NCI-H128 (cell line): ENCODE data around the gene TMBIM4.
"Not testable (repeated sequence)": the region's sequence is repeated elsewhere in the genome, so short reads cannot be mapped to it uniquely, and the experiment has no call there.

Experiments
- DNase-seq: peaks from one replicate; lab custom pipeline; 2025; ENCODE audit not compliant: unreplicated experiment; lab: John Stamatoyannopoulos, UW

TMBIM4 gene

DNA sequence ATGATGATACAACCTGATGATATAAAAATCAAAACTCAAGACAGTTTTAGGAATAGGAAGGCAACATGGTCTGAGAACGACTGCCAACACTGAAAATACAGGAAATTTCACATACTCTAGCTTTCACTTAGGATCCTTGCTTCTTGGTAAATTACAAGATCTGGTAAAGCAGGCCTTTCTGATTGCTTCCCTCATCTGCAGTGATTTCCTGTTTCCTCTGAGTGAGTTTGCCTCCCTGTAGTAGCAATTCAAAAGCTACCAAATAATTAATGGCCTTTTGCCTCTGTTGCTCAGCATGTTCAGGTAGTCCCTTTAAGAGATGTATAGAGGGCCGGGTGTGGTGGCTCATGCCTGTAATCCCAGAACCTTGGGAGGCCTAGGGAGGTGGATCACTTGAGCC, 17.2 kb upstream of the TMBIM4 start:
- DNase-seq: no peak

DNA sequence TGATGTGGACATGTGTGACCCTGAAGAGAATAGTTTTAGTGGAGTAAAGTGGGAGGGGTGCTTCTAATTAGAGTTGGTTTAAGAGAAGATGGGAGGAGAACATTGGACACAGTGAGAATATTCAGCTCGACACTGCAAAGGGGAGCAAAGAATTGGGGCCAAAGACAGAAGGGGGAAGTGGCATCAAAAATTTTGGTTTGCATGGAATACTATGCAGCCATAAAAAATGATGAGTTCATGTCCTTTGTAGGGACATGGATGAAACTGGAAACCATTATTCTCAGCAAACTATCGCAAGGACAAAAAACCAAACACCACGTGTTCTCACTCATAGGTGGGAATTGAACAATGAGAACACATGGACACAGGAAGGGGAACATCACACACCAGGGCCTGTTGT, 15.0 kb upstream of the TMBIM4 start:
- not testable (repeated sequence) for DNase-seq

DNA sequence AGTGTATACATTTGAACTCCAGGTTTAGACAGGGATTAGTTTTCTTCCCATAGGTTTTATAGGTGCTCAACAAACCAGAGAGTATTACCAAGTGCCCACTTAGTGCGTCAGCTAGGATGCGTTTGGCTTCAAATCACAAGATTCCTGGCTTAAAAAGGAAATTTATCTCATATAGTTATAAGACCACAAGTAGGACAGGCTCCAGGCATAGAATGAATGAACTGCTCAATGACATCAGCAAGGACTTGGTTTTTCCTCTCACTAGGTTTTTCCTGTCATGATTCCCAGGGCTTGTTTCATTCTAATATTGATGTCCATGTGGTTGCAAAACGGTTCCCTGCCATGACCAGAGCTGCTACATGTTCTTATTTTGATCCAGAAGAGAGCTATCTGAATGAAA, 13.2 kb upstream of the TMBIM4 start:
- no peak for DNase-seq

DNA sequence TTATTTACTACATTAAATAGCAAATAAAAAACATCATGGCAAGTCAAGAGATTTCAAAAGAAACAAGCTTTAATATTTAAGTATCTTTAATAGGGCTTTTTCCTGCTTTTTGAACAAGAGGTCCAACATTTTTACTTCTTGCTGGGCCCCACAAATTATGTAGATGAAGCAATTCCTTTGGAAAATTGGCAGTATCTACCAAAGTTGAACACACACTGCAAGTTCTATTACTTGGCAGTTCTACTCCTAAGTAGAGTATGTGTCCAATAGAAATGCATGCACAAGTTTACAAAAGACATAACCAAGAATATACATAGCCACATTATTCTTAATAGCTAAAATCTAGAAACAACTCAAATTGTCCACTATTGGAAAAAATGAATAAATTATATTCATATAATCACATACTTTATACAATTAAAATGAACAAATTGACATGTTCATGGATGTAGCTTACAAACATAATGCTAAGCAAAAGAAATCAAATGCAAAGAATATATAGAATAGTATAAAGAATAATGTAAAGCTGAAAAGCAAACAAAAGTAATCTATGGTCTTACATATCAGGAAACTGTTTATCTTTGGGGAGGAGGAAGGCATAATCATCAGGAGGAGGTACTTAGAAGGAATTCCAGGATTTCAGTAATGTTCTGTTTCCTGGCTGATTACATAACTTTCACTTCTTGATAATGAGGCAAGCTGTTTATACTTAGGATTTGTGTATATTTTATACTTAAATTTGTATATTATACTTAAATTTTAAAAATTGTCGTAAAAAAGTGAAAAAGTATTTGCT, 6.5 kb upstream of the TMBIM4 start:
- DNase-seq: no peak

DNA sequence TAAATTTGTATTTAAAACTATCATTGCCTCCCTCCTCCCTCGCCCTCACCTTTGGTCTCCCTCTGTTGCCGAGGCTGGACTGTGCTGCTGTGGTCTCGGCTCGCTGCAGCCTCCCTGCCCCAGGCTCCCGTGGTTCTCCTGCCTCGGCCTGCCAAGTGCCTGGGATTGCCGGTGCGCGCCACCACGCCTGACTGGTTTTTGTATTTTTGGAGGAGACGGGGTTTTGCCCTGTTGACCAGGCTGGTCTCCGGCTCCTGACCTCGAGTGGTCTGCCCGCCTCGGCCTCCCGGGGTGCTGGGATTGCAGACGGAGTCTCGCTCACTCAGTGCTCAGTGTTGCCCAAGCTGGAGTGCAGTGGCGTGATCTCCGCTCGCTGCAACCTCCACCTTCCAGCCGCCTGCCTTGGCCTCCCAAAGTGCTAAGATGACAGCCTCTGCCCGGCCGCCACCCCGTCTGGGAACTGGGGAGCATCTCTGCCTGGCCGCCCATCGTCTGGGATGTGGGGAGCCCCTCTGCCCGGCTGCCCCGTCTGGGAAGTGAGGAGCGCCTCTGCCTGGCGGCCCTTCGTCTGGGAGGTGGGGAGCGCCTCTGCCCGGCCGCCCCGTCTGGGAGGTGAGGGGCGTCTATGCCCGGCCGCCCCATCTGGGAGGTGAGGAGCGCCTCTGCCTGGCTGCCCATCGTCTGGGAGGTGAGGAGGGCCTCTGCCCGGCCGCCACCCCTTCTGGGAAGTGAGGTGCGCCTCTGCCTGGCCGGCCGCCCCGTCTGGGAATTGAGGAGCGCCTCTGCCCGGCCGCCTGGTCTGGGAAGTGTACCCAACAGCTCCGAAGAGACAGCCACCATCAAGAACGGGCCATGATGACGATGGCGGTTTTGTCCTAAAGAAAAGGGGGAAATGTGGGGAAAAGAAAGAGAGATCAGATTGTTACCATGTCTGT, 4.9 kb upstream of the TMBIM4 start:
- not testable (repeated sequence) for DNase-seq

DNA sequence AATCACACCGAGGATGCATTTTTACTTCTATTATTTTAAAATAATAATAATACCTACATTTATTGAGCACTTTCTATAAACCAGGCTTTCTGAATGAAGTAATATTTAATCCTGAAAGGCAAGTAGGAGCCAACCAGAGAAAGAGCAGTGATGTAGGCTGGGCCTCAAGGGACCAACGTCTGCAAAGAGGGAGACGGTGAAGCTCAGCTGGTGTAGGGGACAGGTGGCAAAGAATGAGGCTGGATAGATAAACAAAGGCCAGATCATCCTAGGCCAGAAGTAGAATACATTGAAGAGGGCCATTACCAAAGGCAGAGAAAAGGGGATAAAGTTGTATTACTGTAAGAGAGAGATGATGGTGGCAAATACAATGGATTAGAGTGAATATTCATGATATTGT, 810 bp upstream of the TMBIM4 start:
- DNase-seq: no peak

DNA sequence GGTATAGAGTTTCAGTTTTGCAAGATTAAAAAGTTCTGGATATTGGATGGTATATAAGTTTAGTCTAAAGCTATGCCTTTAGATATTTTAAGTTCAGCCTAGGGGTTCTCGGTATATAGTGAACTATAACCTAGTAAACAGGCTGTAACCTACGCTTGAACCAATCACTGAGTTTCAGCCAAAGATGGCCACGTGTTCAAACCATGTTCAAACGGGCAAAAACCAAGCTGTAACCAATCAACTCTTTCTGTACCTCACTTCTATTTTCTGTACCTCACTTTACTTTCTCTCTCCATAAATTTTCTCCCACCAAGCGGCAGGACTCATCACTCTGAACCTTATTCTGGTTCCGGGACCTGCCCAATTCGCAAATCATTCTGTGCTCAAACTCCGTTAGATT, 1.4 kb downstream of the TMBIM4 start:
- DNase-seq: no peak

DNA sequence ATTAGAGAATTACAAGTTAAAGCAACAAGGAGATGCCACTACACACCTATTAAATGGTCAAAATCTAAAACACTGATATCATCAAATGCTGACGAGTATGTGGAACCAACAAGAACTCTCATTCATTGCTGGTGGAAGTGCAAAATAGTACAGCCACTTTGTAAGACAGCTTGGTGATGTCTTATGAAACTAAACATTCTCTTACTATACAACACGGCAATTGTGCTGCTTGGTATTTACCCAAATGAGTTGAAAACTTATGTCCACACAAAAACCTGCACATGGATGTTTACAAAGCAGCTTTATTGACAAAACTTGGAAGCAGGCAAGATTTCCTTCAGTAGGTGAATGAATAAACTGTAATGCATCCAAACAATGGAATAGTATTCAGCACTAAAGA, 3.2 kb downstream of the TMBIM4 start:
- no peak for DNase-seq

DNA sequence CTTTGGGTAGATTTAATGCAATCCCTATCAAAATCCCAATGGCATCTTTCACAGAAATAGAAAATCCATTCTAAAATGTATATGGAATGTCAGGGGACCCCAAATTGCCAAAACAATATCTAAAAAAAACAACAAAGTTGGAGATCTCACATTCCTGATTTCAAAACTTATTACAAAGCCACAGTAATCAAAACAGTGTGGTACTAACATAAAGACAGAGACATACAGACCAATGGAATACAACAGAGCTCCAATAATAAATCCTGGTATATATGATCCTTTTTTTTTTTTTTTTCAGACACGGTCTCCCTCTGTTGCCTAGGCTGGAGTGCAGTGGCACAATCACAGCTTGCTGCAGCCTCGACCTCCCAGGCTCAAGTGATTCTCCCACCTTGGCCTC, 4.7 kb downstream of the TMBIM4 start:
- no peak for DNase-seq

DNA sequence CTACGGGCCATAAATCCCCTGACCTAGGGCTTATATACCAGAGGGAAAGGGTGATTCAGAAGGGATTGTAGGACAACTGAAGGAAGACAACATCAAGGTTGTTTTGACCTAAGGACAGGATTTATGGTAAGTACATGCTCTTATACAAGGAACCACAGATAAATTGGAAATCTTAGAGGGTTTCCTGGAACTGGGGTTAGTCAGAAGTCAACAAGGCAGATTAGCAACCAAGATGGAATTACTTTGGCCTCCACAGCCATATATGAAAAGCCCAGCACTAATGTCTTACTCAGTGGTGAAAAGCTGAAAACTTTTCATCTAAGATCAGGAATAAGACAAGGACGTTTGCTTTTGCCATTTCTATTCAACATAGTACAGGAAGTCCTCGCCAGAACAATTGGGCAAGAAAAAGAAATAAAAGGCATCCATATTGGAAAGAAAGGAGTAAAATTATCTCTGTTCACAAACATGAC, 5.4 kb downstream of the TMBIM4 start:
- DNase-seq: no peak

DNA sequence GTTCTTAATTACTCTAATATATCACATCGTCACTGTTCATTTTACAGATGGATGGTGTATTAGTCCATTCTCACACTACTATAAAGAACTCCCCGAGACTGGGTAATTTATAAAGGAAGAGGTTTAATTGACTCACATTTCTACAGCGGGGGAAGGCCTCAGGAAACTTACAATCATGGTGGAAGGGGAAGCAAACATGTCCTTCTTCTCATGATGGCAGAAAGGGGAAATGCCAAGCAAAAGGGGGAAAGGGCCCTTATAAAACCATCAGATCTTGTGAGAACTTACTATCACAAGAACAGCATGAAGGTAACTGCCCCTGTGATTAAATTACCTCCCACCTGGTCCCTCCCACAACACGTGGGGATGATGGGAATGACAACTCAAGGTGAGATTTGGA, 6.5 kb downstream of the TMBIM4 start:
- no peak for DNase-seq

DNA sequence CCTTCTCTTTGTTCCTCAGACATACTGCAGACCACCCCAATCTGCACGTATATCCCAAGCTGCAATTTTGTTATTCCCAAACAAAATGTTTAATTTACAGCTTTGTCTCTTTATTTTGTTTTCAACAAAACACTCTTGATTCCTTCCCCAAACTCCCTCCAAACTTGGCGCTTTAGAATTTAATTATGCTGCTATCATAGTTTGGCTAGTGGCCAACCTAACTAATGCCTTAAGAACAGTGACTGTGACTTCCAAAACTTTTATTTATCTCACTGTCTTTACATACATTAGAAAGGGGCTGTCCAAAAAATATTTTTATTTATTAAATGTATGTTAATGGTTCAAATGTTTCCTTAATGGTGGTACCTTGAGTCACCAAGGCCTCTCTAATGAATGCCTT, 7.1 kb downstream of the TMBIM4 start:
- no peak for DNase-seq

DNA sequence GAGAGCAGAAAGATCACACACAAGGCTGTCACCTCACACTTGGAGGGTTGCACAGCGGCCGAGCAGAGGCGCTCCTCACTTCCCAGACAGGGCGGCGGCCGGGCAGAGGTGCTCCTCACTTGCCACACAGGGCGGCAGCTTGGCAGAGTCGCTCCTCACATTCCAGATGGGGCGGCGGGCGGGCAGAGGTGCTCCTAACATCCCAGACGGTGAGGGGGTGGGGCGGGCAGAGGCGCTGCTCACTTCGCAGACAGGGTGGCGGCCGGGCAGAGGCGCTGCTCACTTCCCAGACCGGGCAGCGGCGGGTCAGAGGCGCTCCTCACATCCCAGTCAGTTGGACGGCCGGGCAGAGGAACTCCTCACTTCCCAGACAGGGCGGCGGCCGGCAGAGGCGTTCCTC, 9.1 kb downstream of the TMBIM4 start:
- DNase-seq: no peak

DNA sequence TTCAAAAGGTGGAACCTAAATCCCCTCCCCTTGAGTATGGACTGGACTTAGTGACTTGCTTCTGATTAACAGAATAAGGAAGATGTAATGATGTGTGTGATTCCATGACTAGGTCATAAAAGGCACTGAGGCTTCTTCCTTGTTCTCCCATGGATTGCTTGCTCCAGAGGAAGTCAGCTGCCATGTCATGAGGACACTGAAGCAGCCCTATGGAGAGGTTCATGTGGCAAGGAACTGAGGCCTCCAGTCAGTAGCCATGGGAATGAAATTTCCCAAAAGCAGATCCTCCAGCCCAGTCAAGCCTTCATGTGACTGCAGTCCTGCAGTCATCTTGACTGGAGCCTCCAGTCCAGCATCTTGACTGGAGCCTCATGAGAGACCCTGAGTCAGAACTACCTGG, 10.7 kb downstream of the TMBIM4 start:
- no peak for DNase-seq

DNA sequence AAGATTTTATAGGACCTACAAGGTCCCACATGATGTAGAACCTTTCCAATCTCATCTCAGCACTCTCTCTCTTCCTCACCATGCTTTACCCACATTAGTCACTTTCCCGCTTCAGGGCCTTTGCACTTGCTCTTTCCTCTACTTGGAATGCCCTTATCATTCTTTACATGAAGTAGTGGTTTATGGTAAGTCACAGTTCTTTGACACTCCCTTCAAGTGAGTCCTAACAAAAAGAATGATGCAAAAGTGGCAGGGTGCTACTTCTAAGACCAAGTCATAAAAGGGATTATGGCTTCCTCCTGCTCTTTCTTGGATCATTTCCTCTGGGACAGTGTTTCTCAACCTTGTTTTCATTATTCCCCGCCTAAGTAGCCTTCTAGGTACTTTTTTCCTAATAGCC, 13.1 kb downstream of the TMBIM4 start:
- DNase-seq: no peak

DNA sequence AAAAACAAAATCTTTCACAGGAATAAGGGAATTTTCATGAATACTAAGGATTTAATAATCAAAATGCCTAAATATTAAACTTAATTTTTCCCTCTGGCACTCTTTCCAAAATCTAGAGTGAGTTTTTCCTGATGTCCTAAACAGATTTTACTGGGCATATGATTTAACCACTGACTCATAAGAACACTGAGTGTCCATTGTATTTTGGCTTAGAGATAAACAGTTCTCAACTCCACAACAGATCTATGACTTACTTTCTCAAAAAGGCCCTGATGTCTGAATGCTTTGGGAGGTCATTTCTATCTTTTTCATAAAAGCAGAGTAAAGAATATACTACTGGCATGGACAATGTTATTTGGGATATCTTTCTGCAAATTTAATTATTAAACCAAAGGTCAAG, 15.0 kb downstream of the TMBIM4 start:
- DNase-seq: no peak

DNA sequence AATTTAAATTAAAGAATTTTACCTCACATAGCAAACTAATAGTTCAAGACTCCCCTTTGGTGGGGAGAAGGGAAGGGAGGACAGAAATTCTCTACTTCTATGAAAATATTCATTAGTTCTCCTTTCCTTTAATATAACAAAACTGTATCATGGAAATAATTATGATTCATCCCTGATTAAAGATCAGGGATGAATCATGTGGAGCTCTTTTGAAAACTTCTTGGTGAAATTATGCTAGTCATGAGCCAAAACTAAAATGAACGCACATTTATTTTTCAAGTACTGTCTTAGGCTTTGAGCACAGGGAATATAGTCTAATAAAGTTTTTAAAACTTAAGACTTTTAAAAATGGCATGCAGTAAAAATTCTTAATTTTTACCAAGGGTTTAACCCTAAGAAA, 17.1 kb downstream of the TMBIM4 start:
- no peak for DNase-seq

DNA sequence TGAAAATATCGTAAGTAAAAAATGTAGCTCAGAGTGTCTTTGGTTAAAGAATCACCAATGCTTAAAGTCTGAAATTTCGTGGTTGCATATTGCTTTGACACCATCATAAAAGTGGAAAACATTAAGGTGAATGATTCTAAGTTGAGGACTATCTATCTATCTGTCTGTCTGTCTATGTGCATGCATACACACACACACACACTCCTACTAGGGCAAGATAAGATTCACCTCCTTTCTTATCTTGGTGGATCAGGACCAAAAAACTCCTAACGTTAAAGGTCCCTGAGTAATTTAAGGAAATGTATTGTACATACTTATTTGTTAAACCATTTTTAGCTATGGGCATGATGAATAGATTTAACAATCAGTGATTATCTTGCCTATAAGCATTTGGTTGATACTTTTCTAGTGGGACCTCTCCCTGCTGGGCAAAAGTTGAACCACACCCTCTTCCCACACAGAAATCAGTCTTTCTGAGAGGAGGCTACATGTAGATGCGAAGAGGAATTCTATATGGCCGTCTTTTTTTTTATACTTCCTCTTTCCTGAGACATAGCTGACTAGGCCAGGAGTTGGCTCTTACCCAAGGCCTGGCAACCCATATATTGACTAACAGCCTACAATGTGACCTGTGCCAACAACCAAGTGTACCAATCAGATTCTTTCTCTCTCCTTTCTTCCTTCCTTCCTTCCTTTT, 19.9 kb downstream of the TMBIM4 start:
- DNase-seq: no peak

DNA sequence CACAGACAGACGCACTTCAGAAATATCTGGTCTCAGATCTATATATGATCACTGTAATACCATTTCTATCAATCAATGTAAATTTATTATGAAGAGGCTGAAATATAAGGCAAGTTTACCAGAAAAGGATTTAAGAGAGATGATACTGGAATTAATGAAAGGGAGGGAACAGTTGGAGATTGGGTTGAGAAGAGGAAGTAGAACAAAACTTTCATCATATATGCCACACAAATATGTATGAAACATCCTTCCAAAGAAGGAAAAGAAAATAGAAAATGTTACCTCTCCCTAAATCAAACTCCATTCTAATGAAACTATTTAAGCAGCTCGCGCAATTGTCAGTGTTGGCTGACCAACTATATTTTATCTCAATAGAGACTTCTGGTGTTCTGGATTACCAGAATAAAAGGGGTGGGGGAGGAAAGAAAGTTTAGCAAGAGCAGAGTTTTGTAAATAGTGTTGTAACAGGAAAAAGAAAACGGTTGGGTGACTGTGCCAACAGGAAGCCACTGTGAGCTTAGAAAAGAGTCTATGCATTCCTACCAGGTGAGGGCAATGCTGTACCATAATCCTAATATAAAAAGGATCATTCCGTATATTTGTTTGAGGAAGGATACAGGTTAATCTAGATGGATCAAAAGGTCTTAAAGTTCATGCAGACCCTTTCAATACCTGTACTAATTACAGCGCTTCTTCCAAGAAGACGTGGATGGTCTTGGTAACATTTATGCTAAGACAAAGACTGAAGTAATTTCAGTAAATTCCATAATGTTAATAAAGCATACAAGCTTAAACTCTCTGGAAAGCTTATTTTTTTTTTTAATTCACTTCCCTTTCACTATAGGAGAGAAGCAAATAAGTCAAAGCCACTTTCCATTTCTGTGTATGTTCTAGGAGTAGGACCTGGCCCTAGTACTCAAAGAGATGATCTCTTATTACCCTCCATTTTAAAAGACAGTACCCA, 24.7 kb downstream of the TMBIM4 start:
- DNase-seq: no peak

DNA sequence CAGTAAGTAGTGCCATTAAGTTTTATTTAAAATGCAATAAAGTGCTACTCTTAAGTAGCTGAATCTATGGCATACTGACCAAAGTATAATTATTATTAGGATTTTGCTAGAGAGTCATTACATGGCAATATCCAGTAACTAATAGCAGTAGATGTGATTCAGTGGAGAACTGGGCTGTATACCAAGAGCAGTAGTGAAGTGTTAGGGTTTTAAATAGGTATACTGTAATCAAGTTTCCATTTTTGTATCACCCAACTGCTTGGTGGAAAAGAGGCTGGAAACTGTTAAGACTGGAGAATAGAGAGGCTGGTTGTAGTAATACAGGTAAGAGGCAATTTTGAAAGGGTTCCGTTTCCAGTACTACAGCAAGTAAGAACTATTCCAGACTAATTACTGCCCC, 25.9 kb downstream of the TMBIM4 start:
- no peak for DNase-seq
